Esophagus muscularis mucosa (tissue), 4 donors: ENCODE measurements around the gene DNAJB1. TPM values are rescaled to one million over a fixed set of nuclear protein-coding genes. Genes with fewer than 3 reads are reported as not detected.

Experiments
- DNase-seq: peaks from one replicate; pipeline ENCODE4 v3.0.0-alpha.2; 2017; ENCODE audit errors: extremely low spot score
- H3K27ac ChIP-seq, 4 donors: fragments of 200-600 bp; sonication (generic); replicated peaks in 1 of 4; 1 replicate in 3 of 4; 2 replicates in 1 of 4; pipeline ENCODE4 v1.5.1; 2016 to 2019; ENCODE audit warnings: mild to moderate bottlenecking in 1 of 4
- H3K27me3 ChIP-seq, 4 donors: fragments of 200-600 bp; sonication (generic); one replicate each; pipeline versions ENCODE4 v1.5.1 to v1.6.0; 2016 to 2019
- H3K36me3 ChIP-seq, 4 donors: fragments of 200-600 bp; sonication (generic); one replicate each; pipeline ENCODE4 v1.5.1; 2016 to 2019
- H3K4me1 ChIP-seq, 4 donors: fragments of 200-600 bp; sonication (generic); one replicate each; pipeline ENCODE4 v1.5.1; 2016 to 2019
- H3K4me3 ChIP-seq, 4 donors: fragments of 200-600 bp; sonication (generic); 1 replicate in 2 of 4; 2 replicates in 2 of 4; pipeline ENCODE4 v1.5.1; 2016 to 2019; ENCODE audit warnings: mild to moderate bottlenecking in 4 of 4, moderate library complexity in 1 of 4
- H3K9me3 ChIP-seq, 4 donors: fragments of 200-600 bp; sonication (generic); 1 replicate in 3 of 4; 2 replicates in 1 of 4; pipeline ENCODE4 v1.5.1; 2016 to 2019
- CTCF ChIP-seq, 3 experiments: fragments of 200-600 bp in 2 of 3; fragments of 450-650 bp in 1 of 3; sonication (generic) in 2 of 3; IDR thresholded peaks; one replicate each; pipeline ENCODE4 v1.5.1; 2017 to 2019; ENCODE audit warnings: antibody characterized with exemption in 3 of 3, mild to moderate bottlenecking in 2 of 3, moderate library complexity in 1 of 3
- EP300 ChIP-seq: sonication (generic); formaldehyde crosslinking; IDR thresholded peaks from one replicate; pipeline ENCODE4 v1.6.1; 2017; ENCODE audit warnings: antibody characterized with exemption
- POLR2A ChIP-seq: fragments of 450-650 bp; IDR thresholded peaks from one replicate; pipeline ENCODE4 v1.6.1; 2017; ENCODE audit warnings: antibody characterized with exemption, moderate library complexity, mild to moderate bottlenecking, low read depth
- POLR2AphosphoS5 ChIP-seq, 2 donors: sonication (generic); formaldehyde crosslinking; IDR thresholded peaks; one replicate each; pipeline ENCODE4 v1.6.1; 2017; ENCODE audit warnings: antibody characterized with exemption in 2 of 2
- WGBS: methylation state at CpG from one replicate; pipeline ENCODE4 v1.1.5; 2018; 5-methylcytosine and 5-hydroxymethylcytosine counted together
- intact Hi-C: fragments of 100-400 bp; cut with DNase I; formaldehyde crosslinking; loops from one replicate; pipeline ENCODE4 v1.15.1; 2023
- total RNA-seq, 4 donors: library from RNA; depleted of rRNA; stranded (reverse); fragments of >200 nt; gene quantifications; one replicate each; pipeline versions ENCODE4 v1.1.0 to v1.2.1, GENCODE V29; 2016

DNAJB1 gene
- total RNA-seq, 4 donors from 2014 or later = 50.3 to 102 (median 86.3) TPM

DNA sequence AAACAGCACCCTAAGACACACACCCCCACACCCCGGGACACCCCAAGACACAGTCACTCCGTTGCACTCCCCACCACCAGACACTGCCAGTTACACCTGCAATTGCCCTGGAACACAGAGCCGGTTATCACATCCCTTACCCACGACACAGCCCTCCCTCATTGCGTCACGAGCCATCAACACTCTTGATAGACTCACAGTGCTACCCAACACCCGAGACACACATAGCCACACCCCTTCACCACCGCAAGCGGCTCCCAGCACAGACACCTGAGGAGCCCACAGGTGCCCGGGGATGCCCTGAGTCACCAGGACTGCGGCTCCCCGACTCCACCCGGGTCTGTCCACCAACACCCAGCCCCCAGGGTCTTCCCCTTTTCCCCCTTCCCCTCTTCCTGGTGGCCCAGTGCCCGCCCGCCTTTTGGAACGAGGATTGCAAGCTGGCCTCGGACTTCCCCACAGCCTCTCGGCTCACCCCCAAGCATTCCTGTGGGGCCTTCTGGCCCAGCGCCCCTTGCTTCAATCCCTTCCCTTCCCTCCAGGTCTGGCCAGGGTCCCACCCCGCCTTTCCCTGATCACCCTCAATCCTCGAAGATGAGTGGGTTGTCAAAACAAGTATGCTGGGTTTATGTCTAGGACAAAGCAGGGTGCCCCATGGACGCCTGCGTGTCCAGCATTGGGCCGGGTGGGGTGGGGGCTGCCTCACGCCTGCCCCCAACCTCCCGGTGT, 41.4 kb downstream of the DNAJB1 start:
- H3K27me3 ChIP-seq = peaks cover 0 to 34% (median 9%) of the 10 kb centered on the region in 4 donors
- peaks cover 27 to 78% (median 63%) of the 10 kb centered on the region in 4 donors for H3K4me1 ChIP-seq
- H3K27ac ChIP-seq = peak overlapping the region; percentile 21 to 62 (median 60)
- peaks cover 14 to 42% (median 38%) of the 10 kb centered on the region in 4 donors for H3K36me3 ChIP-seq
- TF ChIP-seq POLR2A (no peak), POLR2AphosphoS5 (IDR thresholded peaks at IDR 0.05) (peak; percentile 43 to 48), CTCF (IDR thresholded peaks at IDR 0.05) (no peak)
- no peaks in the 10 kb centered on the region for H3K9me3 ChIP-seq
- H3K4me3 ChIP-seq = peak overlapping the region in 1 of 4 donors; percentile 24
- DNase-seq = no peak
- intact Hi-C loops = loop anchor here (10.0 kb wide), 1 partner anchor 332 kb away; no protein-coding TSS in a partner anchor
- 36% methylated on average over 25 of the region's 26 CpGs for WGBS

- Histone ChIP-seq H3K9me3 (no peaks in the 10 kb centered on the region), H3K36me3 (peaks cover 17 to 43% (median 38%) of the 10 kb centered on the region in 4 donors), H3K27ac (peak overlapping the region in 3 of 4 donors; percentile 50 to 62 (median 59)), H3K27me3 (peaks cover 0 to 34% (median 9%) of the 10 kb centered on the region in 4 donors), H3K4me1 (peaks cover 29 to 83% (median 68%) of the 10 kb centered on the region in 4 donors), H3K4me3 (no peak overlapping the region)
- DNase-seq = no peak
- 85% methylated on average over 3 of the region's 7 CpGs for WGBS
- intact Hi-C loops = loop anchor here (10.0 kb wide), 1 partner anchor 331 kb away; no protein-coding TSS in a partner anchor
- TF ChIP-seq EP300 (no peak), CTCF (IDR thresholded peaks at IDR 0.05) (no peak), POLR2A (no peak), POLR2AphosphoS5 (IDR thresholded peaks at IDR 0.05) (no peak)
Measured at GRCh38 chr19:14476327-14476672, 41.9 kb downstream of the DNAJB1 start.

DNA sequence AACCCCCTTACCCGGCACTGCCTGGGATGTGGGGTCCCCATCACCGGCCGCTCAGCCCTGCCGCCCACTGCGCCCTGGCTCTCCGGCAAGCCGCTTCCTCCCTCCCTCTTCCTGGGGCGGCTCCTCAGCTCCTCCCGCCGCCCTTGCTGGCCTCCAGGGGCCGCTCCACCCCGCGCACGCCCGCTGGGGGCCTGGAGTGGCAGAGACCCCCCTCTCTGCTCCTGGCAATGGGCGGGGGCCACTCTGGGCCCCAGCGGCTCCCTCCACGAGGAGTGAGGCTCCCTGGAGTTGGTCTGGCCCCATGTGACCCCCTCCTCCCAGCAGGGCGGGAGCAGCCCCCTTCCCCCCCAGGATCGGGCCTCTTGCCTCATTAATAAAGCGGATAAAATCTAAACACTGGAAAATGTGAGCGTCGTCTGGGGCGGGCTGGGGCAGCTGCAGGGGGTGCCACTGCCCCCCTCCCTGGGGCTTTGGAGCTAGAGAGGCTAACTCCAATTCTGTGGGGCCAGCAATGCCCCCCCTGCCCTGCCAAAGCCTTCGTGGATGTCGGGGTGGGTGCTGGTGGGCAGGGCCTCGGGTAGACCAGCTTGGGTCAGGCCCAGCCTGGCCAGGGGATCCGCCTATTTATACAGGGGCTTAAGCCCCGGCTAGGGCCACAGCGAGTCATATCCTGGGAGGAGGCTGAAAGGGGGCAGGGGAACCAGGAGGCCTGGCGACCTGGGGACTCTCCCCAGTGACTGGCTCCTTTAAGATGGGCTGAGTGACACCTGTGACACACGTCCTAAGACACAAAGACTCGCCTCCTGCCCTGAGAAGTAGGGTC, 42.7 kb downstream of the DNAJB1 start, which contains the start of gene PTGER1:
Gene PTGER1 (minus strand): TSS at position 104 of the 823 bp plus-strand sequence. CDS start 1,034 bp downstream, outside the sequence.
- Histone ChIP-seq H3K27me3 (peaks cover 0 to 34% (median 9%) of the 10 kb centered on the region in 4 donors), H3K27ac (peak within 1 kb of the TSS; percentile 15 to 62 (median 54)), H3K9me3 (no peaks in the 10 kb centered on the region), H3K4me1 (peaks cover 29 to 82% (median 67%) of the 10 kb centered on the region in 4 donors), H3K4me3 (peak within 1 kb of the TSS; percentile 18 to 41 (median 25)), H3K36me3 (peaks cover 23 to 45% (median 41%) of the 10 kb centered on the region in 4 donors)
- TF ChIP-seq POLR2A = no peak
- peak in 2 of 3 experiments; percentile 35 to 49 for TF ChIP-seq CTCF (IDR thresholded peaks at IDR 0.05)
- no peak for TF ChIP-seq EP300
- no peak for TF ChIP-seq POLR2AphosphoS5 (IDR thresholded peaks at IDR 0.05)
- intact Hi-C loops = loop anchor here (10.0 kb wide), 1 partner anchor 331 kb away; no protein-coding TSS in a partner anchor
- DNase-seq = no peak
- 17% methylated on average over 18 of the region's 33 CpGs for WGBS

DNA sequence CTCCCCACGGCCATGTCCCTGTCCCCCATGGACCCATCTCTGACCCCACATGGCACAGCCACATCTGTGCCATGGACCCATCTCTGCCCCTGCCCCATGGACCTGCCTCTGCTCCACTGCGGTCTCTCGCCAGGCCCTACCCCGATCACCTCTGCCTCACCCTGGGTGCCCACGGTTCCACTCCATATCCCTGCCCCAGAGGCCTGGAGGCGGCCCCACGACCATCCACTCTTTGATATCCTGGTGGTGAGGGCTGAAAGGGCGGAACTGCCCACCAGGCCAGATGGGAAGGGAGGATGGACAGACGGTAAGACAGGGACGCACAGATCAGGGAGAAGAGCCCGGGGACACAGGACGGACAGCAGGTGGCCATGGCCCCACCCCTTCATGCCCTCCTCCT, 43.4 kb downstream of the DNAJB1 start:
- Histone ChIP-seq H3K27ac (peak overlapping the region; percentile 15 to 62 (median 54)), H3K4me1 (peaks cover 29 to 75% (median 64%) of the 10 kb centered on the region in 4 donors), H3K36me3 (peaks cover 24 to 45% (median 41%) of the 10 kb centered on the region in 4 donors), H3K4me3 (peak overlapping the region; percentile 18 to 41 (median 25)), H3K9me3 (no peaks in the 10 kb centered on the region), H3K27me3 (peaks cover 0 to 34% (median 9%) of the 10 kb centered on the region in 4 donors)
- TF ChIP-seq POLR2AphosphoS5 (IDR thresholded peaks at IDR 0.05) = no peak
- no peak for TF ChIP-seq POLR2A
- TF ChIP-seq EP300 = no peak
- no peak for TF ChIP-seq CTCF (IDR thresholded peaks at IDR 0.05)
- intact Hi-C loops = loop anchor here (5.0 to 10.0 kb wide), 2 partner anchors 43 to 330 kb away; partner anchors contain the start of gene PKN1
- WGBS = 52% methylated on average over 9 of the region's 12 CpGs
- DNase-seq = no peak
